GM21717 (cell line): Measurements from ENCODE around the gene AFF2.

Experiments
- ATAC-seq: cut with Tn5 transposase; IDR thresholded peaks from one replicate; pipeline ENCODE4 v1.9.1; 2021; ENCODE audit warnings: mild to moderate bottlenecking, moderate library complexity; ENCODE audit not compliant: unreplicated experiment

The AFF2 gene

GRCh38 chrX:148722966-148723365 is 222.5 kb downstream of the AFF2 start:
- no peak for ATAC-seq

GRCh38 chrX:148723551-148723950 is 223.1 kb downstream of the AFF2 start:
- no peak for ATAC-seq

GRCh38 chrX:148728901-148729300 is 228.5 kb downstream of the AFF2 start:
- no peak for ATAC-seq

GRCh38 chrX:148732743-148733142 is 232.3 kb downstream of the AFF2 start:
- no peak for ATAC-seq

GRCh38 chrX:148741441-148741840 is 241.0 kb downstream of the AFF2 start:
- ATAC-seq, result no peak

- ATAC-seq, result no peak
Observed at GRCh38 chrX:148755111-148755510, 254.7 kb downstream of the AFF2 start.

- ATAC-seq, result no peak
Observed at GRCh38 chrX:148763896-148764295, 263.5 kb downstream of the AFF2 start.

- no peak for ATAC-seq
Observed at GRCh38 chrX:148768296-148768695, 267.9 kb downstream of the AFF2 start.

GRCh38 chrX:148771440-148771839 is 271.0 kb downstream of the AFF2 start:
- no peak for ATAC-seq

- ATAC-seq, result no peak
Observed at GRCh38 chrX:148774276-148774675, 273.9 kb downstream of the AFF2 start.

- no peak for ATAC-seq
Observed at GRCh38 chrX:148784137-148784536, 283.7 kb downstream of the AFF2 start.

- ATAC-seq, result peak; percentile 74
Observed at GRCh38 chrX:148784856-148785255, 284.4 kb downstream of the AFF2 start.

GRCh38 chrX:148785256-148785655 is 284.8 kb downstream of the AFF2 start:
- ATAC-seq, result no peak

GRCh38 chrX:148788449-148788848 is 288.0 kb downstream of the AFF2 start:
- ATAC-seq, result no peak

- no peak for ATAC-seq
Observed at GRCh38 chrX:148794350-148794749, 293.9 kb downstream of the AFF2 start.

- ATAC-seq, result no peak
Observed at GRCh38 chrX:148804579-148805355, 304.4 kb downstream of the AFF2 start.

- no peak for ATAC-seq
Observed at GRCh38 chrX:148806145-148806870, 305.9 kb downstream of the AFF2 start.

- ATAC-seq, result no peak
Observed at GRCh38 chrX:148808833-148809232, 308.4 kb downstream of the AFF2 start.

GRCh38 chrX:148811236-148811635 is 310.8 kb downstream of the AFF2 start:
- ATAC-seq, result no peak

GRCh38 chrX:148813422-148813821 is 313.0 kb downstream of the AFF2 start:
- no peak for ATAC-seq

- ATAC-seq, result no peak
Observed at GRCh38 chrX:148813967-148814366, 313.6 kb downstream of the AFF2 start.

GRCh38 chrX:148815218-148815961 is 315.0 kb downstream of the AFF2 start:
- no peak for ATAC-seq
